Prostate gland (tissue), 2 donors: ENCODE measurements around the gene ATP6V1E1. TPM values are rescaled to one million over a fixed set of nuclear protein-coding genes. Genes with fewer than 3 reads are reported as not detected.
A peak's percentile ranks its signal among the peaks of the same experiment; 100 is the strongest.
"Not testable (repeated sequence)": the region's sequence is repeated elsewhere in the genome, so short reads cannot be mapped to it uniquely, and the experiment has no call there.

Experiments
- DNase-seq: peaks from one replicate; pipeline ENCODE4 v3.0.0-alpha.2; 2019; ENCODE audit warnings: low spot score
- H3K27ac ChIP-seq, 2 donors: fragments of 200-600 bp; sonication (generic); 2 replicates each; pipeline ENCODE4 v1.5.1; 2017 to 2019
- H3K27me3 ChIP-seq: fragments of 200-600 bp; sonication (generic); replicated peaks from 2 replicates; pipeline ENCODE4 v1.5.1; 2019; ENCODE audit not compliant: insufficient read depth
- H3K36me3 ChIP-seq, 2 donors: fragments of 200-600 bp; sonication (generic); 1 replicate in 1 of 2; 2 replicates in 1 of 2; pipeline versions ENCODE4 v1.5.1 to v1.8.1; 2017 to 2019
- H3K4me1 ChIP-seq: fragments of 200-600 bp; sonication (generic); replicated peaks from 2 replicates; pipeline ENCODE4 v1.5.1; 2019
- H3K4me3 ChIP-seq, 2 donors: fragments of 200-600 bp; sonication (generic); 2 replicates each; pipeline ENCODE4 v1.5.1; 2017 to 2019
- H3K9me3 ChIP-seq: fragments of 200-600 bp; sonication (generic); 2 replicates; pipeline ENCODE4 v1.5.1; 2017
- CTCF ChIP-seq, 4 experiments: fragments of 200-600 bp in 2 of 4; fragments of 450-650 bp in 2 of 4; sonication (generic) in 2 of 4; IDR thresholded peaks; 1 replicate in 3 of 4; 2 replicates in 1 of 4; pipeline ENCODE4 v1.5.1; 2016 to 2019; ENCODE audit warnings: antibody characterized with exemption in 4 of 4, mild to moderate bottlenecking in 2 of 4, moderate library complexity in 2 of 4
- POLR2A ChIP-seq: fragments of 450-650 bp; IDR thresholded peaks from one replicate; pipeline ENCODE4 v1.6.1; 2016; ENCODE audit warnings: antibody characterized with exemption, mild to moderate bottlenecking
- POLR2AphosphoS5 ChIP-seq: sonication (generic); formaldehyde crosslinking; IDR thresholded peaks from one replicate; pipeline ENCODE4 v1.6.1; 2017; ENCODE audit warnings: antibody characterized with exemption
- WGBS: methylation state at CpG from one replicate; pipeline ENCODE4 v1.1.5; 2018; 5-methylcytosine and 5-hydroxymethylcytosine counted together
- intact Hi-C: fragments of 100-400 bp; cut with DNase I; formaldehyde crosslinking; loops from one replicate; pipeline ENCODE4 v1.14.2; 2022
- total RNA-seq, 2 donors: library from RNA; depleted of rRNA; stranded (reverse); fragments of >200 nt; gene quantifications; one replicate each; pipeline ENCODE4 v1.1.0, GENCODE V29; 2016

ATP6V1E1 gene
- total RNA-seq: 100 to 1,000 TPM; 101 to 150 TPM

- Histone ChIP-seq H3K27ac (peak within 1 kb of the TSS; percentile 90 to 92), H3K4me1 (no peaks in the 10 kb centered on the region), H3K36me3 (no peaks in the 10 kb centered on the region), H3K9me3 (no peaks in the 10 kb centered on the region), H3K4me3 (peak within 1 kb of the TSS; percentile 89 to 91), H3K27me3 (no peaks in the 10 kb centered on the region)
- intact Hi-C loops: loop anchor here (1.0 to 10.0 kb wide), 3 partner anchors 10 to 464 kb away; partner anchors contain the start of gene BCL2L13
- TF ChIP-seq CTCF (IDR thresholded peaks at IDR 0.05): no peak
- peak; percentile 98 for TF ChIP-seq POLR2AphosphoS5
- peak; percentile 61 for TF ChIP-seq POLR2A
- WGBS: under 1% methylated on average over 45 of the region's 45 CpGs
- DNase-seq: peak; percentile 97
Observed at GRCh38 chr22:17628406-17629172, at the start of gene ATP6V1E1. ATP6V1E1 (minus strand) TSS chr22:17628749; CDS start chr22:17628635, 114 bp downstream.

DNA sequence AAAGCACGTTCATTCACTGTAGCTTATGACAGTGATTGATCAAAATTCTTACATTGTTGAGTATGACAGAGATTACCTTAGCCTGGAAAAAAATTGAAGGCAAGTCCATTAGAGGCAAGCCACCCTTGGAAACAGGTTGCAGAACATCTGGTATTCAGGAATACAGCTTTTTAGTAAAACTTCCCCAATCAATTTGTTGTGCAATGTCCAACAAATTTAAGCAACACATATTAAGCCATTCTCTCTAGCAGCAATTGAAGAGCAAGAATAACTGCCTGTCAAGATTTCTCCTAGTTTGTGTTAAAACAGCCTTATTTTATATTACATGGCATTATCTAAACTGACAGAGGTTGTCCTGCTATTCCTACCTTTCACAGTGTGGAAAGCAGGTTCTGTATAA, 47.0 kb upstream of the ATP6V1E1 start:
- DNase-seq: no peak
- intact Hi-C loops: no loop called here
- Histone ChIP-seq H3K4me1 (no peaks in the 10 kb centered on the region), H3K27me3 (no peaks in the 10 kb centered on the region), H3K27ac (no peak overlapping the region), H3K9me3 (no peaks in the 10 kb centered on the region), H3K36me3 (no peaks in the 10 kb centered on the region), H3K4me3 (no peak overlapping the region)
- WGBS: 76% methylated on average over 1 of the region's 1 CpG
- TF ChIP-seq POLR2AphosphoS5: no peak
- no peak for TF ChIP-seq POLR2A
- no peak for TF ChIP-seq CTCF (IDR thresholded peaks at IDR 0.05)

- intact Hi-C loops: no loop called here
- Histone ChIP-seq H3K9me3 (no peaks in the 10 kb centered on the region), H3K36me3 (no peaks in the 10 kb centered on the region), H3K4me3 (no peak overlapping the region), H3K27ac (no peak overlapping the region), H3K4me1 (no peaks in the 10 kb centered on the region), H3K27me3 (no peaks in the 10 kb centered on the region)
- 93% methylated on average over 7 of the region's 7 CpGs for WGBS
- no peak for DNase-seq
- TF ChIP-seq POLR2AphosphoS5: no peak
- no peak for TF ChIP-seq POLR2A
- no peak for TF ChIP-seq CTCF (IDR thresholded peaks at IDR 0.05)
Observed at GRCh38 chr22:17674152-17674551, 45.6 kb upstream of the ATP6V1E1 start.

GRCh38 chr22:17672417-17672991, 44.0 kb upstream of the ATP6V1E1 start:
- TF ChIP-seq POLR2AphosphoS5: no peak
- TF ChIP-seq CTCF (IDR thresholded peaks at IDR 0.05): no peak
- TF ChIP-seq POLR2A: no peak
- no peak for DNase-seq
- H3K9me3 ChIP-seq: no peaks in the 10 kb centered on the region
- 60% methylated on average over 2 of the region's 2 CpGs for WGBS
- intact Hi-C loops: no loop called here
- no peaks in the 10 kb centered on the region for H3K4me1 ChIP-seq
- no peaks in the 10 kb centered on the region for H3K36me3 ChIP-seq
- H3K4me3 ChIP-seq: no peak overlapping the region
- no peaks in the 10 kb centered on the region for H3K27me3 ChIP-seq
- no peak overlapping the region for H3K27ac ChIP-seq

DNA sequence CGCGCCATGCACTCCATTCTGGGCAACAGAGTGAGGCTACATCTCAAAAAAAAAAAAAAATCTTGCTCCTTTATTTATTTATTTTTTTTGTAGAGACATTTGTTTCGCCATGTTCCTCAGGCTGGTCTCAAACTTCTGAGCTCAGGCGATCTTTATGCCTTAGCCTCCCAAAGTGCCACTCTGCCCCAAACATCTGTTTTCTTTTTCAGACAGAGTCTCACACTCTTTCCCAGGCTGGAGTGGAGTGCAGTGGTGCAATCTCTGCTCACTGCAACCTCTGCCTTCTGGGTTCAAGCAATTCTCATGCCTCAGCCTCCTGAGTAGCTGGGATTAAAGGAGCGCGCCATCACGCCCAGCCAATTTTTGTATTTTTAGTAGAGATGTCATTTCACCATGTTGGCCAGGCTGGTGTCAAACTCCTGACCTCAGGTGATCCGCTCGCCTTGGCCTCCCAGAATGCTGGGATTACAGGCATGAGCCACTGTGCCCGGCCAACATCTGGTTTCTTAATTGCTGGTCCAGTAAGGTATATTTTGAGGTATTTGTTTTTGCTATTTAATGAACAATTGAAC, 43.1 kb upstream of the ATP6V1E1 start:
- DNase-seq, H3K4me1 ChIP-seq, H3K36me3 ChIP-seq, H3K27me3 ChIP-seq, H3K9me3 ChIP-seq, H3K4me3 ChIP-seq, H3K27ac ChIP-seq, intact Hi-C loops: not testable (repeated sequence)
- WGBS: 95% methylated on average over 10 of the region's 10 CpGs
